NCI-H345 treated with DMSO at 0.1 percent for 48 hours (cell line): ENCODE measurements around the gene SEMA6B.

Experiments used
- DNase-seq: peaks from one replicate; lab custom pipeline; 2025; ENCODE audit not compliant: unreplicated experiment; lab: John Stamatoyannopoulos, UW

Gene SEMA6B

DNA sequence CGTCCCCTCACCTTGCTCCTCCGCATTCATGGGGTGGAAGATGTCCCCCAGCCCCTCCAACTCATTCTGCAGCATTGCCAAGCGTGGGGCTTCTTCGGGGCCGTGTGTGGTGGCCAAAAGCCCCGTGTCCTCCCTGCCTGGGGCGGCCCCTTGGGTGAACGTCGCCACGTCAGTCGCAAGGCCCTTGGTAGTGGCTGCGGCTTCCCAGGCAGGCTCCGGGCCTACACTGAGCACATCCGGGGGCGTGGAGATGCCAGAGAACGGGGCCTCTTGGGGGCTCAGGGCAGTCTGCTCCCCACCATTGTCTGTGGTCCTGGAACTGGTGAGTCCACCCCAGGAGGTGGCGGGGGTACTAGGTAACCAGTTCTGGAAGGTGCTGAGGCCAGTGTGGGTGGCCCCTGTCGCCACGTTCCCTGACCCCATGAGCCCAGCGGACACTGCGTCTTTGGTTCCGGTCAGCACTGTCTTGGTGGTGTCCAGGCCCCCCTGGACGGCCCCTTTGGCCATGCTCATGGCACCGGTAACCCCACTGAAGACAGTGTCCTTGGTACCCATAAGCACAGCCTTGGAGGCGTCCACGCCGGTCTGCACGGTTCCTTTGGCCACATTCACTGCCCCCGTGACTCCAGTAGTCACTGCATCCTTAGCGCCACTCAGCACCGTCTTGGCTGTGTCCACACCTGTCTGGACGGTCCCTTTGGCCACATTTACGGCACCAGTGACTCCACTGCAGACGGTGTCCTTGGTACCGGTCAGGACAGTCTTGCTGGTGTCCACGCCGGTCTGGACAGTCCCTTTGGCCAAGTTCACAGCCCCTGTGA is 48.8 kb downstream of the SEMA6B start:
- DNase-seq = no peak

DNA sequence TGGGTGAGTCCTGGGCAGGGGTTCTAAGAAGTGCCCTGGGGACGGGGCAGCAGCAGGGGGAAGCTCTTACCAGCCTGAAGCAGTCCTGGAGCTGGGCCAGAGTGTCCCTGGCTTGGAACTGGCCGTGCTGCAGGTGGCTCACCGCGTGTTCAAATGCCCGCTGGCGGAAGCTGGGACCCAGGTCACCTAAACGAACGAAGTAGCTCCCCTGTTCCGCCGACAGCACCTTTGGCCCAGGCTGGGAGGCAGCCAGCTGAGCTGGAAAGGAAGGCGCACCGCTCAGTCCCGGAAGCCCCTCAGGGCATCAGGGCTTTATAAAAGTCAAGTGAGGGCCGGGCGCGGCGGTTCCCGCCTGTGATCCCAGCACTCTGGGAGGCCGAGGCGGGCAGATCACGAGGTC is 50.8 kb downstream of the SEMA6B start:
- DNase-seq = no peak

DNA sequence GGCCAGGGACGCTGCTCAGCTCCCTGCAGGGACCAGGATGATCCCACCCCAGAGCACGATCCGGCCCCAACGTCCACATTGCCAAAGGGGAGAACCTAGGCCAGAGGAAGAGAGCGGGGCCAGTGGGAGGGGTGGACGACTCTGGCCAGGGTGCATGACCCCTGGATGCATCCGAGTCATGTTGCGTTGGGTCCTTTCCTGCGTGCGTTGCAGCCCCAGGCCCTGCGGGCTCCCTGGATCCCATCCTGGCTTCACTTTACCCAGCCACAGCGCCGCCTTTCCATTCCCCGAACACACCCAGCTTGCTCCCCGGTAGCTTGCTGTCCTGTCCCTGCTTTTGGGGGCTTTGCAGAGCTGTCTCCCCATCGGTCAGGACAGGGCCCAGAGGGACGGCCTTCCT is 51.7 kb downstream of the SEMA6B start:
- no peak for DNase-seq

DNA sequence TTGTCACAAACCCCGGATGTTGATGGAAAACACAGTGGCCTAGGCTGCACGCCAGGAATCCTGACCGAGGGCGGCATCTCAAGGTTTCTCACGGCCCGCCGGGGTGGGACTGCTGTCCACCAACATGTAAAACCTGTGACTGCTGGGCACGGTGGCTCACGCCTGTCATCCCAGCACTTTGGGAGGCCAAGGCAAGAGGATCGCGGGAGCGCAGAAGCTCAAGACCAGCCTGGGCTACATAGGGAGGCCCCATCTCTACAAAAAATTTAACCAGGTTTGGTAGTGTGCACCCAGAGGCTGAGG is 52.4 kb downstream of the SEMA6B start:
- DNase-seq = no peak

DNA sequence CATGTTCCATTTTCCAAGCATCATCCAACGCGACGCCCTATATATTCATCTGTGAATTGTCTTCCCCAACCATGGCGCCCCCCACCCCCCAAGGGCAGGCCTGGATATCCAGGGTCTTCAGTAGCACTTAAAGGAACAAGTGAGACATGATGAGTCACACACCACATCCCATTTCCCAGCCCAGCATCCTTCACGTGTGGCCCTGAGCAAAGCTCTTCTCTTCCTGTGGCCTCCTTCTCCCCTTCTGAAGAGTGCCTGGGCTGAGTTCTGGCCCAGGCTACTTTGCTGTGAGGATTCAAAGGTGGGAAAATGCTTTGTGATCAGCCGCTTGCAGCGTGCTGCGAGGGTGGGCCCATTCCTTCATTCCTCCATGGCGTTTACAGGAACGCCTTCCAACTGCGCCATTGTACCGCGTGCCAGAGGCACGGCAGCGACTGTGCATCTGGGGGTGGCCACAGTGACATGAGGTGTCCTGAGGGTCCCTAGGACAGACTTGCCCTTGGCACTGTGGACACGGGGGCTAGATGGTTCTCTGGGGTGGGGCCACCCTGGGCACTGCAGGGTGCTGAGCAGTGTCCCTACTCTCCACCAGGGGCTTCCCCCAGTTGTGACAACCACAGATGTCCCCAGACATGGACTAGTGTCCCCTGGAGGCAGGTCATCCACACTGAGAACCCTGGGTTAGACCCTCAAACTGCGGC is 52.9 kb downstream of the SEMA6B start:
- DNase-seq = no peak

DNA sequence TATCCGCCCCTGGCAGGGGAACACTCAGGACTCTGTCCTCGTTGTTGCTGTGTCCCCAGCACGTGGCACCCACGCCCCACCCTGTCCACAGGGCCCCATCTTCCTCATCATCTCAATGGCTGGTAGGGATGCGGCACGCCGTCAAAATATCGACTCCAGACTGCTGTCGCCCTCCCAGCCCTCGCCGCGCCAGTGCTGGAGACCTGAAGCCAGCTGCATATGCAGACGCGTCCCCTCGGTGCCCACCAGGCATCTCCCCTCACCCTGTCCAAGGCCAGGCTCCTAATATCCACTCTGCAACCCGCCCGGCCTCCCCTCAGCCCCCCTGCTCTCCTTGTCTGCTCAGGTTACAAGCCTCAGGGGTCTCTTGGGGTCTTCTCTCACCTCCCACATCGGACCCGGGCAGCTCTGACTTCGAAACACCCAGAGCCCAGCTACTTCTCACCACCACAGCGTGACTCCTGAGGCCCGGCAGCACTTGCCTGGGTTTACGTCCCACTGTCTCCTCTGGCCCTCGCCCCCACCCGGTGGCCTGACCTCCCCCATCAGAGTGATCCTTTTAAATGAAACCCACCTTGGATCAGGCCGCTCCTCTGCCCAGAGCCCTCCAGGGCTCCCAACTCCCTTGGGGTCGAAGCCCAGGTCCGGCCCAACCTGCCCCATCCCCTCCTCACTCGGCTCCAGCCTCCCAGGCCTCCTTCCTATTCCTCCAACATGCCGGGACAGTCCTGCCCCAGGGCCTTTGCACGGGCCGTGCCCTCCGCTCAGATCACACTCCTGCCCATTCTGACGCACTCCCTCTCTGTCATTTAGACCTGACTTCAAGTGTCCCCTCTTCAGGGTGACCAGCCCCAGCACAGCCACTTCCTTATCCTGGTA is 53.7 kb downstream of the SEMA6B start:
- DNase-seq = no peak

DNA sequence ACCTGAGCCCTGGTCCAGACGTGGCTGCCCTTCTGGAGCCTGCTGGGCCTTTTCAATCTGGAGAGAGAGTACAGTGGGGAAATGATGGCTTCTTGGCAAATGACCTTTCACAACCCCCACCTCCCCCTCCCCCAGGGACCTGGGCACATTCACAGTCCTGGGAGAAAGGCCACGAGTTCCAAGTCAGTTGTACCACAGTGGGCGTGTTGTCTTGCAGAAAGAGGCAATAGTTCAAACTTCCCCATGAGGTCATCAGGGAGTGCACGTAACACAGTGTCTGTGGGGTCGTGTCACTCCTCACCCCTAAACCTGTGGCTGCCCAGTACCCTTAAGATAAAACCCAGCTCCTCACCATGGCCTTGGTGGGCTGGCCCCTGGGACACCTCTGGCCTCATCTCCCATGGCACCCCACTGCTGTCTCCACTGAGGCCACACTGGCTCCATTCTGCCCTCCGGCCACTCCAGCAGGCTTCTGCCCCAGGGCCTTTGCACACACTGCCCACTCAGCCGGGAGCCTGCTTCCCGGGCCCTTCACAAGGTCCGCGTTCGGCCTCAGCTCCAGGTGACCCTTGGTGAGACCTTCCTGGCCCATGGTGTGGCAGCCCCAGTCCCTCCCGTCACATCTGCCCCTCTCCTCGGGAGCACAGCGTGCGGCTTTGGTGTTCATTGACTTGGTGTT is 54.5 kb downstream of the SEMA6B start:
- DNase-seq = no peak

DNA sequence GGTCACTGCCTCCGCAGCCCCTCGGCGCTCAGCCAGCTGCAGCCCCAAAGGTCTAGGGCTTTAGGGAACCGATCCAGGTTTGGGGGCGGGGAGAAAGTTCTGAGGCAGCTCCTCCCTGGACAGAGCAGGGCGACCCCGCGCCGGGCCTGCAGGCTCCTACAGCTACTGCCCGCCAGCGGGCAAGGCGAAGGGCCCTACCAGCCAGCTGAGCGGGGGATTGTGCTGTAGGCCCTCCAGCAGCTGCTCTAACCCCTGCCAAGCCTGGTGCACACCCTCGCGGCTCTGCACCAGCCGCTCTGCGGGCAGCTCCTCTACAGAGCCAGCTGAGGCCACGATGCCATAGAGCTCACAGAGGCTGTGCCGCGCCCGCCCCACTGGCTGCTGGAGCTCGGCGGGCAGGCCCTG is 55.2 kb downstream of the SEMA6B start:
- DNase-seq = no peak

DNA sequence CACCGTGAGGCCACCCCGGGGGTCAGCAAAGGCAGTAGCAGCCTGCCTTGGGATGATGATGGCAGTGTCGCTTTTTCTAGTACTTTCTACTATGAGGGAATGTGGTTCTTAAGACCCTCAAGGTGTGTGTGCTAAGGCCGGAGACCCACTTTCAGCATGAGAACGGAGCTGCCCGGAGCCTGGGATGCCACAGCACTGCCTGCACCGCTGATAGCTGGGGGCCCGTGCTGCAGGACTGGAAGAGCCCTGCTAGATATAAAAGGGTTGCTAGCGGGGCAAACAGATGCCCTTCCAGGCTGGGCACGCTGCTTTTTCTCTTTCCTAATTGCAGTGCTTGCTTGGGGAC is 55.7 kb downstream of the SEMA6B start:
- no peak for DNase-seq

DNA sequence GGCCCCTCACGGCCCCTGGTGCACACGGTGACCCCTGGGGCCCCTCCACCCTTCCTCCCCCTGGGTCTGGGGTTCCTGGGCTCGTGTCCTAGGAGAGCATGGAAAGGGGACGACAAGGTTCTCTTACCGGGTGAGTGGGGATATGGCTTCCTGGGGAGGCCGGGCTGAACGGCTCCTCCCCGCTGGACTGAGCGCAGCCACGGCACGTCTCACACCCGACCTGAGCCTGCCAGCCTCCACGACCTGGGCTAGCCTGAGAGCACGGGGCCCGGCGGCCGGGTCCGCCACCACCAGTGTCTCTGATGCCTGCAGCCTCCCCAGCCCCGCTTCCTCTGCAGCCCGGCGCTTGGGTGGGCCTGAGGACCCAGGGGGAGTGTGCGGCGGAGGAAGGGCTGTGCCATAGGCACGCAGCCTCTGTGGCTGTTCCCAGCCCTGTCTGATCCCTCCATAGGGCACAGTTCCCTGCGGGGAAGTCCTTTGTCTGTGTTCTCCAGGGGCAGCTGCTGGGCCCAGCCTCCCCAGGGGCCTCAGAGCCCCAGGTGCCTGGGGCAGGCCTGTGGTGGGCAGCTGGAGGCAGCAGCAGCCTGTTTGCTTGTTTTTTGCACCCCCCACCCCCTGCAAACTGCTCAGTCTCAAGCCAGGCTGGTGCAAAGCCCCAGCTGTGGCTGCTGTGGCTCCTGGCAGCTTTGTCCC is 56.2 kb downstream of the SEMA6B start:
- no peak for DNase-seq

DNA sequence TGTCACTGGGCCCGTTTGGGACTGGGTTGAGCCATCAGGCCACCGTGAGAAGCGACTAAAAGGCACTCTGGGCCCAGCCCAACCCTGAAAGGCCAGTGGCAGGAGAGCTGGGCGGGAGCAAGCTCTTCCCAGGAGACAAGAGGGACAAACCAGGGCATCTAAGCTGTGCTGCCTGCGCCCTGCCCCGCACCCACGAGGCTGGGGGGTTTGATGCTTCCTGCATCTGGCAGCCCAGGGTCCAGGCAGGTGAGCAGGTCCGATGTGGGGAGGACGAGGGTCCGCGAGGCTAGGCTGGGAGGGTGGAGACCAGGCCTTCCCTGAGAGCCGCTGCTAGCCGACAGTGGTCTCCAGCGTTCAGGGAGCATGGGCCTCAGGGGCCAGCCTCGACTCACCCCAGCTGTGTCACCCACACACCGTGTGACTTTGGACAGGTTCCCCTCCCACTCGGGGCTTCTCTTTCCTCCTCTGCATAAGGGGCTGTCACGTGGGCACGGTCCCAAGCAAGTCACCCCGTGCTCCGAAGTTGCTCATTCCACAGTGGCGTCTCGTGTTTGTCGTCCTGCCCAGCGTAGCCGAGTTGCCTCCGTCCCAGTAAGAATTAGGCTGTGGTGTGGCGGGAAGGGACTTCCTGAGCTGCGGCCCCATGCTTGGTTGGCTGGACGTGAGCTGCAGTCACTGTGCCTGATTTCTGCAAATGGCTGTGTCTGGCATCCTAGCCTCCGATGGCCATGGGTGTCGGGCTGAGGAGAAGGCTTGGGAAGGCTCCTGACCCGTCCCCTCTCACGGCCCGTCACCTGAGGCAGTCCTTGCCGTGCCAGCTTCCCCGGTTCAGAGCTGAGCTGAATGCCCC is 57.0 kb downstream of the SEMA6B start:
- no peak for DNase-seq

DNA sequence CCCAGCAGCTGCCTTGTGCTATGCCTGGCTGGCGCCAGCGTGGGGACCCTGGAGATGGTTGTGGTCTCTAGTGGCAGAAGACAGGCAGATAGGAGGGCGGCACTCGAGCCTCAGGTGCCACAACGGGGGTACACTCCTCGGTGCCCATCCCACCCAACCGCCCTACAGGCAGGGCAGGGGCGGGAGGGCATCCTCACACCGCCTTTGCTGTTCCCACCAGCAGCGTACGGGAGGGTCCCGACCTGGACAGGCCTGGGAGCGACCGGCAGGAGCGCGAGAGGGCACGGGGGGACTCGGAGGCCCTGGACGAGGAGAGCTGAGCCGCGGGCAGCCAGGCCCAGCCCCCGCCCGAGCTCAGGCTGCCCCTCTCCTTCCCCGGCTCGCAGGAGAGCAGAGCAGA is 57.8 kb downstream of the SEMA6B start:
- no peak for DNase-seq

DNA sequence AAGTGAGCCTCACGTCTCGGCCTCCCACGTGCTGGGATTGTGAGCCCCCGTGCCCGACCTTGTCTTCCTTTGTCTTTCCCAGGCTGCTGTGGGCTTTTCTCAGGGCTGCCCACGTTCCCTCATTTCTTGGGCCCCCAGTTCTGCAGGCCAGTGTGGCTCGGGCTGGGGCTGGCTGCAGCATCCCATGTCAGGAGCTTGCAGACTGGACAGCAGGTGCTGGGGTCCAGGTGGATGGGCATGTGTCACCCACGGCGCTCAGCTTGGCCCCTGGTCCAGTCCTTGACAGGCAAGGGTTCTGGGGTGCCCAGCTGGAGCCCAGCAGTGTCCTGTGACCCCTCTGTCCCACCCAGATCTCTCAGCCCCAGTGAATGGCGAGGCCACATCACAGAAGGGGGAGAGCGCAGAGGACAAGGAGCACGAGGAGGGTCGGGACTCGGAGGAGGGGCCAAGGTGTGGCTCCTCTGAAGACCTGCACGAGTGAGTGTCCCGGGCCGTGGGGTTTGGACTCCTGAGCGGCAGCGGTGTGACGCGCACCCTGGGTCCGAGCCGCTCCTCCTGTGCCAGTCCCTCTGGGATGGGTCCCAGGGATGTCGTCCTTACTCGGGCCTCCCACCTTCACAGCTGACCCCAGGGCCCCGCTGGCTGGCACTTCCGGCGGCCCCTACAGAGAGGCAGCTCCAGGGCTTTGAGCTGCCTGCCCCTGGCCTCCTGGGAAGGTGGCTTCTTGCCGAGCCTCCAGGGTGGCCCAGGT is 58.5 kb downstream of the SEMA6B start:
- DNase-seq = no peak

DNA sequence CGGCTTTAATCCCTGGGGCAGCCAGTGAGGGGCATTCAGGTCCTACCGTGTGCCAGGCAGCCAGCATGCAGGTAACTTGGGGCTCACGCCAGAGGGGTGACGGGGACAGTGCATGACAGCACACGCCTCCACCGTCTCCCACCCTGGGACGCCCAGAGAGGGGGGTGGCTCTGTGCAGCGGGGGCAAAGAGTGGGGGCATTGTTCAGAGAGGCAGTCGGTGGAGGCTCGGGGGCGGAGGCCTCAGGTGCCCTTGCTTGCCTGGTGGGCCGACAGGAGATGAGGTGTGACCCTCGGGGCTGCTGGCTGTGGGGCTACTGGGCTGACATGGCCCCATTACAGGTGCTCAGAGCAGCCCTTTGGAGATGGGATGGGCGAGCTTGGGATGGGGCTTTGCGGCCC is 59.6 kb downstream of the SEMA6B start:
- no peak for DNase-seq

DNA sequence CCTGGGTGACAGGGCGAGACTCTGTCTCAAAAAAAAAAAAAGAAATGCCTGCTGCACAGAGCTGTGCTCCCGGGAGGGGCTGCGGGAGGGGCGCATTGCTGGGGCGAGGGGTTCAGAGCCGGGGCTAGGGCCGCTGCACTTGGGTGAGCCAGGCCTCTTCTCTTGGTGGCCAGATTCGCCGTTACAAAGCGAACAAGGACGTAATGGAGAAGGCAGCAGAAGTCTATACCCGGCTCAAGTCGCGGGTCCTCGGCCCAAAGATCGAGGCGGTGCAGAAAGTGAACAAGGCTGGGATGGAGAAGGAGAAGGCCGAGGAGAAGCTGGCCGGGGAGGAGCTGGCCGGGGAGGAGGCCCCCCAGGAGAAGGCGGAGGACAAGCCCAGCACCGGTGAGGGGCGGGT is 60.2 kb downstream of the SEMA6B start:
- no peak for DNase-seq

DNA sequence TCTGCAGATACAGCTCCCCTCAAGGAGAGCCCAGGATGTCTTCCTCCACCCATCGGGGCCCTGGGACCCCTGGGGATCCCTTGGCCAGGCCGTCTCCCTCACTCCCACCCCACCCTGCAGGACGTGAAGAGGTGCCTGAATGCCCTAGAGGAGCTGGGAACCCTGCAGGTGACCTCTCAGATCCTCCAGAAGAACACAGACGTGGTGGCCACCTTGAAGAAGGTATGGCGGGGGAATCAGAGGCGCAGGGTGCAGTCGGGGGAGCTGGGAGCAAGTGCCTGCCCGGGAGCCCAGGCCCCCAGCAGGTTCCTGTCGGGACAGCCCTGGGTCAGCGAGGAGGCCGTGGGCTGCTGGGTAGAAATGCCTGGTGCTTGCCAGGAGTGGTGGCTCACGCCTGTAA is 60.8 kb downstream of the SEMA6B start:
- no peak for DNase-seq

DNA sequence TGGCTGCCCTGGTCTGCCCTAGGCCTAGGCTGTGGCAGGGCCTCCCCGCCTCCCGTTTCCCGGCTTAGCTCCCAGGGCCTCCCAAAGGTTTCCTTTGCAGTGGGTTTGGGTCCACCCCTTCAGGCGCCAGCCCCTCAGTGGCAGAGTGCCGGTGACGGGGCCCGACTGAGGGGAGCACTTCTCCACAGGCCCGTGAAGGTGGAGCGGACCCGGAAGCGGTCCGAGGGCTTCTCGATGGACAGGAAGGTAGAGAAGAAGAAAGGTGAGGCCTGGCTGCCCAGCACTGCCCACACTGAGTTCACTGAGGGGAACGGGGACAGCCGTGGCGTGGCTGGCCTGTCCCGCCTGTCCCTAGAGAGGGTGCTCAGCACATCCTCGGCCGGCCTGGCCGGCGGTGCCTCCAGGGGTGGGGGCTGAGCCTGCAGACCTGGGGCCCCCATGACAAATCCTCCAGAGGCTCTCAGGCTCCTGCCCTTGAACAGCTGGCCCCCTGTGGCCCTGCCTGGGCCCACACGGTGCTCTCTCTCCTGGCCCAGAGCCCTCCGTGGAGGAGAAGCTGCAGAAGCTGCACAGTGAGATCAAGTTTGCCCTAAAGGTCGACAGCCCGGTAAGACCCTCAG is 61.6 kb downstream of the SEMA6B start:
- no peak for DNase-seq

DNA sequence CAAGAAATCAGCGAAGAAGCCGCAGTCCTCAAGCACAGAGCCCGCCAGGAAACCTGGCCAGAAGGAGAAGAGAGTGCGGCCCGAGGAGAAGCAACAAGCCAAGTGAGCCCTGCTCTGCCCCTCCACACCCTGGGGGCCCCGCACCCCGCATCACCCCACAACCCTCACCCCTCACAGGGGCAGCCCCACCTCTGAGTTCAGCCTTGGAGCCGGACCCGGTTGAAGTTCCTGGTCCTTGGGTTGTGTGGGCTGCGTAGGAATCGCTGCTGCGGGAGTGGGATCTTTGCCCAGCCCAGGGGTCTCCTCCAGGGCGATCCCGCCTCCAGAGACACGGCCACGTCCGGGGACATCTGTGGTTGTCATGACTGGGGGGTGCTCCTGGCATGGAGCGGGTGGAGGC is 63.2 kb downstream of the SEMA6B start:
- DNase-seq = no peak

DNA sequence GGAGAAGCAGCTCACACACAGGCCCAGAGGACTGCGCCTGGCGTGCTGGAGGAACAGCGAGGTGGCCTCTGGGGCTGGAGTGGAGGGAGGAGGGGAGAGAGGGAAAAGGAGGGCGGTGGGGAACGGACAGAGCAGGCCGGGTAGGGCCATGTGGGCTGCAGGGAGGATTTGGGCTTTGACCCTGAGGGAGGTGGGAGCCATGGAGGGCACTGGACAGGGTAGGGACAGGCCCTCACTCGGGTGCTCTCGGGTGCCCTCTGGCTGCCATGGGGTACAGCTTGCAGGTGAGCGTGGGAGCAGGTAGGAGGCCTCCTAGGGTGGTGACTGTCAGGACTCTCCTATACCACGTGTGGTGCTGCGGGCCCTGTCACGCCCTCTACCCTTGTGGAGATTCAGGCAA is 64.0 kb downstream of the SEMA6B start:
- no peak for DNase-seq
